T-helper 2 cell treated with Interferon-gamma antibody and Interleukin-4, amounts not matched to agents 5 μg/mL and 100 μg/mL, for 36 hours (primary cell): ENCODE measurements around the gene DNAJA2.

Experiments
- DNase-seq: peaks from one replicate; pipeline ENCODE4 v3.0.0; 2021; ENCODE audit warnings: low spot score
- H3K27ac Mint-ChIP-seq: one replicate; pipeline ENCODE4 v1.8.0; 2021; ENCODE audit warnings: mild to moderate bottlenecking, mixed read lengths
- H3K27me3 Mint-ChIP-seq: one replicate; pipeline ENCODE4 v1.8.0; 2021; ENCODE audit warnings: low read depth, mixed read lengths
- H3K36me3 Mint-ChIP-seq: one replicate; pipeline ENCODE4 v1.8.0; 2021; ENCODE audit warnings: low read depth, mixed read lengths
- H3K4me1 Mint-ChIP-seq: one replicate; pipeline ENCODE4 v1.8.0; 2021; ENCODE audit warnings: low read depth, mixed read lengths
- H3K4me3 Mint-ChIP-seq: one replicate; pipeline ENCODE4 v1.8.0; 2022; ENCODE audit warnings: mild to moderate bottlenecking, moderate library complexity, mixed read lengths
- H3K9me3 Mint-ChIP-seq: one replicate; pipeline ENCODE4 v1.8.0; 2021; ENCODE audit warnings: mixed read lengths

DNAJA2 gene

DNA sequence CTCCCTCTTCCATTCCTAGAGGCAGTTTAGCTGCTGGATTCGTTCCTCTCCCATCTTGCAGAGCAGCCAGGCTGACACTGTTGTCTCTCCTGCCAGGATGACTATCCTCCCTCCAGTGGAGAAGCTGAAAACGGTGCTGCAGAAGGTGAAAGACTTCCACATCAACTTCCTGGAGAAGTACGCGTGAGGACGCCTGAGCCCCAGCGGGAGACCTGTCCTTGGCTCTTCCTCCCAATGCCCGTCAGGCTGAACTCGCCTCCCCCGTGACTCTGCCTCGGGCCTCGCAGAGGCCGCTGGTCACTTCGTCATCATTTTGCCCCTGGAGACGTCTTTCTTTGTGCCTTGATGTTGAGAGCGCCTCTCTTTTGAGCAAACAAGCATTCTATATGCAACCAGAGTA, 44.7 kb downstream of the DNAJA2 start:
- no peak overlapping the region for H3K27ac Mint-ChIP-seq
- DNase-seq = no peak
- H3K27me3 Mint-ChIP-seq = no peaks in the 10 kb centered on the region
- H3K4me1 Mint-ChIP-seq = peaks cover 2% of the 10 kb centered on the region
- no peak overlapping the region for H3K4me3 Mint-ChIP-seq
- no peaks in the 10 kb centered on the region for H3K9me3 Mint-ChIP-seq
- peaks cover 3% of the 10 kb centered on the region for H3K36me3 Mint-ChIP-seq

GRCh38 chr16:46927273-46927672, 46.2 kb downstream of the DNAJA2 start:
- H3K27me3 Mint-ChIP-seq = no peaks in the 10 kb centered on the region
- no peak overlapping the region for H3K27ac Mint-ChIP-seq
- DNase-seq = no peak
- peaks cover 3% of the 10 kb centered on the region for H3K36me3 Mint-ChIP-seq
- H3K4me1 Mint-ChIP-seq = no peaks in the 10 kb centered on the region
- no peak overlapping the region for H3K4me3 Mint-ChIP-seq
- no peaks in the 10 kb centered on the region for H3K9me3 Mint-ChIP-seq

DNA sequence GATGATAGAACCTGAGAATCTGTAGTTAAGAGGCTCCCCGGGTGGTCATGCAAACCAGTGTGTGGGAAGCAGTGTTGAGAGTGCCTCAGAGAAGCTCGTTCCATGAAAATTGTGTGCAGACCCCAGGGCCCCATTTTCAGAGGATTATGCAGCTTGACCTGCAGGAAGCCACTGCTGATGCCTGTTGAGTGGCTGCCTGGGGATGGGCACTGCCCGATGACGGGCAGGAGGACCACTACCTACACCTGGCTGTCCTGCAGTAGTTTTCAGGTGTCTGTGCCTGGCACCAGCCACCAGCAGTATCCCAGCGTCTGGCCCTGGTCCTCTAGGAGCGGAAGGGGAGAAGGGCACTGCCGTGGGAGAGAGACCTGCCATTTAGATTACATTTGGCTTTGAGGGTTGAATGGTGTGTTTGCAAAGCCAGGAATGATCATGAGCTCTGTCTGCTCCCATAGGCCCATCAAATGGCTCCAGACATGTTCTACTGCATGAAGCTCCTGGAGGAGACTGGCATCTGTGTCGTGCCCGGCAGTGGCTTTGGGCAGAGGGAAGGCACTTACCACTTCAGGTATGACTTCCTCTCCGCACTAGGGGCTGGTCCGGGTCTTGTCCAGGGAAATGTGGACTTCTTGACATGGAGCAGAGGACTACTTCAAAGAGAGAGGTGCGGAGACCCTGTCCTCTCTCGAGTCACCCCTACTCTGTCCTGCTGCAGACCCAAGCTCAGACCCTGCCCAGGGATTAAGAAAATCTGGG, 46.8 kb downstream of the DNAJA2 start:
- no peak for DNase-seq
- no peak overlapping the region for H3K27ac Mint-ChIP-seq
- no peaks in the 10 kb centered on the region for H3K9me3 Mint-ChIP-seq
- H3K27me3 Mint-ChIP-seq = no peaks in the 10 kb centered on the region
- peaks cover 3% of the 10 kb centered on the region for H3K36me3 Mint-ChIP-seq
- no peaks in the 10 kb centered on the region for H3K4me1 Mint-ChIP-seq
- no peak overlapping the region for H3K4me3 Mint-ChIP-seq

DNA sequence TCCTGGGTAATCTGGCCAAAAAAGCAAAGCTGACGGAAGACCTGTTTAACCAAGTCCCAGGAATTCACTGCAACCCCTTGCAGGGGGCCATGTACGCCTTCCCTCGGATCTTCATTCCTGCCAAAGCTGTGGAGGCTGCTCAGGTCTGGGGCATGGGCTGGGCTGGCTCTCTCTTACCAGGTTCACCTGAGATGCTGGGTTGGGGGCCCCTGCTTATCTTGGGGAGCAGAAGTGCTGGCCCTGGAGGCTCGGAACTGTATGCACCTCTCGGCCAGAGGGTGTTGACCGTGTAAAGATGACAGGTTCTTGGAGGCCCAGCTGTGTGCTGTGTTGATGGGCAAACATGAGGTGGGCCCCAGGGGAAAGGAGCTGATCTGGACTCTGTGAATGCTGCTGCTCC, 49.1 kb downstream of the DNAJA2 start:
- Mint-ChIP-seq H3K9me3 (no peaks in the 10 kb centered on the region), H3K4me1 (no peaks in the 10 kb centered on the region), H3K27me3 (no peaks in the 10 kb centered on the region), H3K36me3 (peaks cover 3% of the 10 kb centered on the region), H3K27ac (no peak overlapping the region), H3K4me3 (no peak overlapping the region)
- no peak for DNase-seq

DNA sequence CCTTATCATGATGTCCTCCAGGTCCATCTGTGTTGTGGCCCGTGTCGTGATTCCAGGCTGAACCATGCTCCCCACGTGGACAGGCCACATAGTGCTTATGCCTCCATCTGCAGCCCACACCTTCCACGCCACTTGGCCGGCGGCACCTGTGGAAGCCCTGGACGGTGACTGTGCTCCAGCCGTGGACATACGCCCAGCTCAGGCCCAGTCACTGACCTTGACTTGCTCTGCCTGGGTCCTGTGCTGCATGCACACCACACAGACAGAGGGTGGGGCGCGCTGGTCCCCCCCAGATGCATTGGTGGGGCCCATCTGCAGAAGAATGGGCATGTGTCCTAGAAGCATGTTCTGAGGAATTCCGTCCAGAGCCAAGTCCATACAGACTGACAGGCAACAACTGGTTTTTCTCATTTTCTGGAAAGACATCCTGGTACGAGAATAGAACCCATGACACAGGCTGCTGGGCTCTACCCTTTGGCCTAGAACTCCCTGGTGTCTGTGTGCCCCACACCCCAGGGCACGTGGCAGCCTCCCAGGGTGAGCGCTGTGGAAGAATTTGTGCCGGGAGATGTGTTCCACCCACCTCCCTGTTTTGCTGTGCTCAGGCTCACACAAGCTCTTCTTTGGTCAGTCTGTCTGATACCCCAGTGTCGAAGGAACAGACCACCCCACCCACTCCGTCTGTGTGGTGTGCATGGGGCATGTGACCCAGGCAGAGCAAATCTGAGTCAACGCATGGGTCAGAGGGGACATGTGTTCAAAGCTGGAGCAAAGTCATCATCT, 49.8 kb downstream of the DNAJA2 start:
- Mint-ChIP-seq H3K4me3 (no peak overlapping the region), H3K27ac (no peak overlapping the region), H3K36me3 (no peaks in the 10 kb centered on the region), H3K4me1 (no peaks in the 10 kb centered on the region), H3K9me3 (no peaks in the 10 kb centered on the region), H3K27me3 (no peaks in the 10 kb centered on the region)
- no peak for DNase-seq

DNA sequence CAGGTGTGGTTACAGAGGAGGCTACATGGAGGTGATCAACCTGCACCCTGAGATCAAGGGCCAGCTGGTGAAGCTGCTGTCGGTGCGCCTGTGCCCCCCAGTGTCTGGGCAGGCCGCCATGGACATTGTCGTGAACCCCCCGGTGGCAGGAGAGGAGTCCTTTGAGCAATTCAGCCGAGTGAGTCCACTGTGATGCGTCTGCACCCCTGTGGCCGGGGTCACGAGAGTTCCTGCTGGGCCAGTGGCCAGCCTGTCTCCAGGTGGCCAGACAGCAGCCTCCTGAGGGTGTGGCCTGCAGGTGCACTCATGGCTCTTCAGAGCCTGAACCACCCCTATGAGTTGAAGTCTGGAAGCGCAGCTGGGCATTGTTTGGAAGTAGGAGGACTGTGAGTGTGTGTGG, 51.2 kb downstream of the DNAJA2 start:
- H3K27ac Mint-ChIP-seq = no peak overlapping the region
- H3K27me3 Mint-ChIP-seq = no peaks in the 10 kb centered on the region
- H3K36me3 Mint-ChIP-seq = peaks cover 2% of the 10 kb centered on the region
- no peaks in the 10 kb centered on the region for H3K9me3 Mint-ChIP-seq
- no peak overlapping the region for H3K4me3 Mint-ChIP-seq
- no peaks in the 10 kb centered on the region for H3K4me1 Mint-ChIP-seq
- DNase-seq = no peak

DNA sequence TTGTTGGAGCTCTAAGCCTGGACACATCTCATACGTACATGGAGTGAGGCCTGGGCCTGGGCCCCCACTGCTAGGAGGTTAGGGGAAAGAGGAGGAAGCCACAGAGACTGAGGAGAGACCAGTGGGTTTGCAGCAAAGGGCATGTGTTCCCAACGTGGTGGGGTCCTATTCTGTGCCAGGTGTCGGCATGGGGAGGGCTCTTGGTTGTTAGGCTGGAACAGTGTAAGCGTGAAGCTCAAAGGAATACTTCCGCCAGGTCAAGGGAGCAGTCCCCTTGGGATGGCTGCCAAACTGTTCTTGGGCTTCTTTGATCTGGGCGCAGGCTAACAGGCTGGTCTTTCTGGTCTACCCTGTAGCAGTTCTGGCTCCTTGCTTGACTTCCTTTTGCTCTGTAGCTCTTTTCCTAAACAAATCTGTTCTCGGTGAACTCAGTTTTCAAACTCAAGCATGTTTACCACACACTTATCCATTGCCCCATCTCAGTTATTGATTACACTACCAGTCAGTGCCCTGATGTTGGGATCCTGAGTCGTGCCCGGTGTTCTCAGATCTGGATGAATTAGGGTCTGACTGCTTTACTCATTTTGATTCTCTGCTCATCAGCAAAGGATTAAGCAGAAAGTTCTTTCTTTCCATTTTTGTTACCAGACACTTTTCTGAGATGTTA, 52.9 kb downstream of the DNAJA2 start:
- H3K27me3 Mint-ChIP-seq = no peaks in the 10 kb centered on the region
- no peak overlapping the region for H3K4me3 Mint-ChIP-seq
- H3K9me3 Mint-ChIP-seq = no peaks in the 10 kb centered on the region
- H3K4me1 Mint-ChIP-seq = no peaks in the 10 kb centered on the region
- H3K36me3 Mint-ChIP-seq = peaks cover 2% of the 10 kb centered on the region
- DNase-seq = no peak
- H3K27ac Mint-ChIP-seq = no peak overlapping the region

- H3K27ac Mint-ChIP-seq = no peak overlapping the region
- H3K27me3 Mint-ChIP-seq = no peaks in the 10 kb centered on the region
- H3K4me3 Mint-ChIP-seq = no peak overlapping the region
- peaks cover 2% of the 10 kb centered on the region for H3K36me3 Mint-ChIP-seq
- no peak for DNase-seq
- no peaks in the 10 kb centered on the region for H3K9me3 Mint-ChIP-seq
- no peaks in the 10 kb centered on the region for H3K4me1 Mint-ChIP-seq
These were observed 54.3 kb downstream of the DNAJA2 start for GRCh38 chr16:46918905-46919792.

GRCh38 chr16:46918400-46918799, 55.1 kb downstream of the DNAJA2 start:
- no peak for DNase-seq
- H3K4me1 Mint-ChIP-seq = no peaks in the 10 kb centered on the region
- H3K9me3 Mint-ChIP-seq = no peaks in the 10 kb centered on the region
- H3K36me3 Mint-ChIP-seq = peaks cover 2% of the 10 kb centered on the region
- no peak overlapping the region for H3K4me3 Mint-ChIP-seq
- H3K27ac Mint-ChIP-seq = no peak overlapping the region
- H3K27me3 Mint-ChIP-seq = no peaks in the 10 kb centered on the region

GRCh38 chr16:46916980-46917379, 56.5 kb downstream of the DNAJA2 start:
- H3K27me3 Mint-ChIP-seq = no peaks in the 10 kb centered on the region
- no peak for DNase-seq
- peaks cover 2% of the 10 kb centered on the region for H3K36me3 Mint-ChIP-seq
- no peaks in the 10 kb centered on the region for H3K4me1 Mint-ChIP-seq
- H3K9me3 Mint-ChIP-seq = no peaks in the 10 kb centered on the region
- H3K4me3 Mint-ChIP-seq = no peak overlapping the region
- no peak overlapping the region for H3K27ac Mint-ChIP-seq

- H3K36me3 Mint-ChIP-seq = peaks cover 4% of the 10 kb centered on the region
- DNase-seq = no peak
- H3K4me1 Mint-ChIP-seq = peaks cover 2% of the 10 kb centered on the region
- H3K27ac Mint-ChIP-seq = no peak overlapping the region
- no peaks in the 10 kb centered on the region for H3K27me3 Mint-ChIP-seq
- no peak overlapping the region for H3K4me3 Mint-ChIP-seq
- no peaks in the 10 kb centered on the region for H3K9me3 Mint-ChIP-seq
These were observed 57.9 kb downstream of the DNAJA2 start for GRCh38 chr16:46915483-46916025.

- H3K27me3 Mint-ChIP-seq = no peaks in the 10 kb centered on the region
These were observed 58.8 kb downstream of the DNAJA2 start for GRCh38 chr16:46914556-46915201.

DNA sequence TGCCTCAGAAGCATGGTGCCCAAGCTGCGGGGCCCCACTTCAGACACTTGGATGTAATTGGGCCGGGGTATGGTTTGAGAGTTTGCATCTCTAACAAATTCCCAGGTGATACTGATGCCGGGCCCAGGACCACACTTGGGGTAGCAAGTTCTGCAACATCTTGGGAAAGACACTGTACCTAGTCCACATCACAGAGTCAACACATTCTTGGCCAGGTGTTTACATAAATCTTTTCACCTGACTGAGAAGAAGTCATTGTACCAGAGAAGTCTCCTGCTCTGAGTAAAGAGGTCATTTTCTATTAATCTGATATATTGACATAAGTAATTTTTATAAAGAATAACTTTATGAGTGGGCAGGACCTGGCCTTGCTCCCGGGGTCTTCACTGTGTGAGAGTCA, 61.8 kb downstream of the DNAJA2 start:
- DNase-seq = no peak
- Mint-ChIP-seq H3K27me3 (no peaks in the 10 kb centered on the region), H3K36me3 (peaks cover 4% of the 10 kb centered on the region), H3K4me3 (no peak overlapping the region), H3K4me1 (peaks cover 7% of the 10 kb centered on the region), H3K27ac (no peak overlapping the region), H3K9me3 (no peaks in the 10 kb centered on the region)

More at GRCh38 chr16:46914556-46915201, 58.8 kb downstream of the DNAJA2 start:
- Mint-ChIP-seq H3K36me3 (peaks cover 6% of the 10 kb centered on the region), H3K9me3 (no peaks in the 10 kb centered on the region), H3K4me3 (no peak overlapping the region), H3K27ac (no peak overlapping the region), H3K4me1 (peaks cover 2% of the 10 kb centered on the region)
- DNase-seq = no peak
